UCSD-AML1 (cell line): ENCODE measurements around the gene PITPNM1.
"Not testable (repeated sequence)": the region's sequence is repeated elsewhere in the genome, so short reads cannot be mapped to it uniquely, and the experiment has no call there.

Source experiments
- DNase-seq: peaks from one replicate; lab custom pipeline; 2025; ENCODE audit not compliant: unreplicated experiment; lab: John Stamatoyannopoulos, UW

The PITPNM1 gene

DNA sequence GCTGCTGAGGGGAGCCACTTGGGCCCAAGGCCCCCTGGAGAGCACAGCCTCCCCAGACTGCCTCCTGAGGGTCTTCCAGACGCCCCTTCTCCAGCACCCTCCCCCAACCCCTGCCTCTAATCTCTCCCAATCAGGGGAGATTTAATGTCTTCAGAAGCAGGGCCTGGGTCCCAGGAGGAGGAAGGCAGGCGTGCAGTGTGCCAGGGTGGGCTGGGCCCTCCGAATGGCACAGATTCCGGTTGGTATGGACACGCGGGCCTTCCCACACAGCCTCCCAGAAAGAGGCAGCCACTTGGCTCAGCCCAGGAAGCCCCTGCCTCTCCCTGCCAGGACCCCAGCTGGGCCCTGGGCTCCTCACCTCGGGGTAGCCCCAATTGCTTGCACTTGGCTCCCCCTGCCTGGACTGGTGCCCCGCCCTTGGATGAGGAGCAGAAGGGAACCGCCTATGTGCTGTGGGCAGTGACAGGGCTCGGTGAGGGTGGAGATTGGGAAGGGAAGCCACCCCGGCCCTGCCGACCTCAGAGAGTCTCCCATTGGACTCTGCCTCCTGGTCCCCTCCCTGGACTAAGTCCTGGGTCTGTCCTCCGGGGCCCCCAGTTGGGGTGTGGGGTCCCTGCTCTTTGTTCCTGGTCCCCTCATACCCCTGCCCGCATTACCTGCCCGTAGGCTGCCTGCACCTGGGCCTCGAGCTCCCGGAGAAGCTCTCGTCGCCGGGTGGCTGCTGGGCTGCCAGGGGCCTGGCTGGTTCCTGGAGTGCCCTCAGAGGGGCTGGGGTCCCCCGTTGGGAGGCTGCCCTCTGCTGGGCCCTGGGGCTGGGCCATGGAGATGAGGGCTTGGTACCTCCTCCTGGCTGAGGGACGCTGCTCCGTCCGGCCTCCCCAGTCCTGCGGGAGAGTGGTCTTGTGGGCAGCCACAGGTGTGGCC, 18.7 kb upstream of the PITPNM1 start:
- DNase-seq, result no peak

DNA sequence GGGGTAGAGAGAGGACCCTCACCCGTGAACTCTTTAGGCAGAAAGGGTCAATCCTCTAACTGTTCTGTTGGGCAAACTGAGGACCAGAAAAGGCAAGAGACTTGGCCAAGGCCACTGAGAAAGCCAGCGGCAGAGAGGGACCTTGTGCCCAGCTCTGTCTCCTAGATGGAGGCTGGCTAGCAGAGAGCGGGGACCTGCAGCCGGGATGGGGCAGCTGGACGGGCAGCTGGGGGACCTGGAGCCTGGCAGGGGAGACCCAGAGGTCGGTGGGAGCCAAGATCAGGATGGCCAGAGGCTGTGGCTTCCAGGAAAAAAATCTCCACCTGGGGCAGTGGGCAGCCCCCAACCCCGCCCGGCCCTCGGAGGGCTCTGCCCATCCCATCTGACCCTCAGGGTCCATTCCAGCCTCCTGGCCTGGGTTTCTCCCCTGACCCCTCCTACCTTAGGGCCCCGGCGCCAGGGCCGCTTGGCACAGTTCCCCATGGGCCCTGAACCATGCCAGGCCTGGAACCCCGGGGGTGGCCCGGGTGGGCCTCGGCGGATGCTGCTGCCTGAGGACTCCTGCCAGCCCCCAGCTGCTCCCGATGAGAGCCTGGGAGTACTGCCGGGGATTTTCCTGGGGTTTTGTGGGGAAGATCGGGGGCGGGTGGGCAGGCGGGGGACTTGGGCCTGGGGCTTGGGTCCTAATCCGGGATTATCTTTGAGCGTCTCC, 17.8 kb upstream of the PITPNM1 start, which contains the start of gene CABP2:
TSS of gene CABP2 (minus strand) at position 603 of the 712 bp plus-strand sequence. CDS start at position 483, 120 bp downstream.
- no peak for DNase-seq

- no peak for DNase-seq
These were observed 17.2 kb upstream of the PITPNM1 start for GRCh38 chr11:67522338-67522737.

- DNase-seq, result no peak
These were observed 16.8 kb upstream of the PITPNM1 start for GRCh38 chr11:67521924-67522323.

DNA sequence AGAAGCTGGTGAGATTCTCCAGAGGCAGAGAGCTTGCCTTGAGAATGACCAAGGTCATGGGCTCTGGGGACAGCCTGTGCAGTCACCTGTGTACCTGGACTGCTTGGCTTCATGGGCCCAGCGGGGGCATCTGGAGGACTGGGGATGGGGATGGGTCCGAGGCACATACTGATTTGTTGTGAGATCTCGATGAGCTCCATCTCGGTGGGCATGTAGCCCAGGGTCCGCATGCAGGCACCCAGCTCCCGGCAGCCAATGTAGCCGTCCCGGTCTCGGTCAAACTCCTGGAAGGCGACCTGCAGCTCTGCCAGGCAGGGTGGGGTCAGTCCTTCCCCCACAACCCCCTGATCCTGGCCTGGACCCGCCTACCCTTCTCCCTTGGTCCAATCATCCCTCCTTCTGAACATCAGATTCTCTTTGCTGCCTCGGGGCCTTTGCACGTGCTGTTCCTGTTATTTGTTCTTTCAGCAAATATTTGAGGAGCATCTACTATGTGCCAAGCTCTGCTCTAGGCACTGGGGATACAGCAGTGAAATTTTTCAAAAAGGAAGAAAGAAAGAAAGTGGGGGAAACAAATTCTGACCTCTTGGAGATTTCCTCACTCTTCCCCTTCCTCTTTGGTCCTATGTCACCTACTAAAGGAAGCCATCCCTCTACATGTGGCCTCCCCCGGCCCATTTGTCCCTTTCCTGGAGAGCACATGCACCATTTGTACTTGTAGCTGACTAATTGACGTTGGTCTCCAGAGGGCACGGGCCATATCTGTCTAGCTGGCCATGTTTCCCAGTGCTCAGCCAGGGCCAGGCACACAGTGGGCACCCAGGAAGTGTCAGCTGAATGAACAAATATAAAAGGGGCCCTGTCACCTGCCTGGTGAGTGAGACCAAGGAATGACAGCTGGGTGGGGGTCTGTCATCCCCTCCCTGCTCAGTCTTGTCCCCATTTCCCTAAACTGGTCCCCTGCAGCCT, 16.0 kb upstream of the PITPNM1 start:
- no peak for DNase-seq

DNA sequence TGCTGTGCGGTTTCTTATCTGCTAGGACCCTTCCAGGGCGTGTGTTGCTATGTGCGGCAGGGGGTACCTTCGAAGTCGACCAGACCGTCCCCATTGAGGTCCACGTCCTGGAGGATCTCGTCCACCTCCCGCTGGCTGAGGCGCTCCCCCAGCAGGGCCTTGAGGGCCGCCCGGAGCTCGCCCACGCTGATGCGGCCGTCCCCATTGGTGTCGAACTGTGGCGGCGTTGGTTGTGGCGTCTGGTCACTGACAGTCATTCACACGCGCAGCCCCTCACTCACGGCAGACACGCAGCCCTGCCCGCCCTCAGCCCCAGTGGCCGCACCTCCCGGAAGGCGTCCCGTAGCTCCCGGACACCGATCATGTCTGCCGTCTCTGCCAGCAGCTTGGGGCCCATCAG, 14.6 kb upstream of the PITPNM1 start:
- DNase-seq, result no peak

DNA sequence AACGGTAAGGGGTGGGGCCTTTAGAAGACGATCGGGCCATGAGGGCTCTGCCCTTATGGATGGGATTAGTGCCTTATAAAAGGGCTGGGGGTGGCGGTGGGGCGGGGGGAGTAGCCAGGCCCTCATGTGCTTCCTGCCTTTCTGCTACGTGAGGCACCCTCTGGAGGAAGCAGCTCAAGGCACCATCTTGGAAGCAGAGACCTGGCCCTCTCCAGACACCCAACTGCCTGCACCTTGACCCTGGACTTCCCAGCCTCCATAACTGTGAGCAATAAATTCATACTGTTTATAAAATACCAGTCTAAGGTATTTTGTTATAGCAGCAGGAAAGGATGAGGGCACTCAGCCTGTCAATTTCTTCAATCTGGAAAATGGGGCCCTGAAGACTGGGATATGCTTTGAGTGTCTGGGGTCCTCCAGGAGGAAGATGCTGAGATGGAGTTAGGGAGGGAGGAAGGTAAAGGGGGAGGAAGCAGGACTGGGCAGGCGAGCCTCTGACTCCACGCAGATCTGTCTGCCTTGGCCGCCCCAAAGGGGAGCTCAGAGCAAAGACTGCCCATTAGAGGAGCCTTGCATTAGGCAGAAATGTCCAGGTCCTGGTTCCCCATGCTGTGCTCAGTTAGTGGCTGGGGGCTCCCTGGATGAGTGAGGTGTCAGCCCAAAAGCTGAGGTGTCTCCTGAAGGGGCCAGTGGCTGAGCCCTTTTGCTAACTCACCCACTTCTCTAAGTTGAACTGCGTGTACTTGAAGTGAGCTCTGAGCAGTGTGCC, 12.8 kb upstream of the PITPNM1 start:
- DNase-seq, result no peak

DNA sequence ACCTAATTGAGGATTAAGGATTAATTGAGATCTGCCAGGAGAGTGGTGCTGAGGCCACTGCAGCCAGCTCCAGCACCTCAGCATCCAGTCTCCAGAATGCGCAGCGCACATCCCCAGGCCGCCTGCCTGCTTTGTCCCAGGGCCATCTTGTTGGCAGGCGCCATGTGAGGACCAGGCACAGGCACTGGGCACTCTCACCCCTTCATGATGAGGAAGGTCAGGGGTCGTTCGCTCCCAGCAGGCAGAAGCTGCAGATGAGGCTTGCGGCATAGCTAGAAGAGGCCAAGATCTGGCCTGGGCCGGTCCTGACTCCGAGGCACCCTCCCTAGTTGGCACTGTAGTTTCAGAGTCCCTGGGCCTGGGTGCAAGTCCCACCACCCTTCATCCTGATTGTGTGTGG, 11.6 kb upstream of the PITPNM1 start:
- DNase-seq, result no peak

DNA sequence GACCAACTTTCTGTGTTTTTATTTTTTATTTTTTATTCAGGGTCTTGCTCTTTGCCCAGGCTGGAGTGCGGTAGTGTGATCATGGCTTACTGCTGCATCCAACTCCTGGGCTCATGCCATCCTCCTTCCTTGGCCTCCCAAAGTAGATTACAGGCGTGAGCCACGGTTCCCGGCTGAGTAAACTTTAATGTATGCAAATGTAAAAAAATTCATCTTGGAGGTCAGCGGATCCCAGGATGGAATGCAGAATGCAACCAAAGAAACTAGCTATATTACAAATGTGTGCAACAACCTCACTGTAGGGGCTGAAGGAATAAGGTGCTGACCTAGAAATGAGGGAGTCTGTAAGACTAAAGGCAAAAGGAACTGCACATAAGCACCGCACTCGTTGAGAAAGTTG, 9.0 kb upstream of the PITPNM1 start:
- DNase-seq, result no peak

DNA sequence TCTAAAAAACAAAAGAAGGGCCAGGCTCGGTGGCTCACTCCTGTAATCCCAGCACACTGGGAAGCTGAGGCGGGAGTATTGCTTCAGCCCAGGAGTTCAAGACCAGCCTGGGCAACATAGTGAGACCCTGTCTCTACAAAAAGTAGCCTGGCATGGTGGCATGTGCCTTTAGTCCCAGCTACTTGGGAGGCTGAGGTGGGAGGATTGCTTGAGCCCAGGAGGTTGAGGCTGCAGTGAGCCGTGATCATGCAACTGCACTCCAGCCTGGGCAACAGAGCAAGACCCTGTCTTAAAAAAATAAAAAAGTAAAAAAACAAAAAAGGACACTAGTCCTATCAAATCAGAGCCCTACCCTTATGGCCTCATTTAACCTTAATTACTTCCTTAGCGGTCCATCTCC, 6.4 kb upstream of the PITPNM1 start:
- not testable (repeated sequence) for DNase-seq

DNA sequence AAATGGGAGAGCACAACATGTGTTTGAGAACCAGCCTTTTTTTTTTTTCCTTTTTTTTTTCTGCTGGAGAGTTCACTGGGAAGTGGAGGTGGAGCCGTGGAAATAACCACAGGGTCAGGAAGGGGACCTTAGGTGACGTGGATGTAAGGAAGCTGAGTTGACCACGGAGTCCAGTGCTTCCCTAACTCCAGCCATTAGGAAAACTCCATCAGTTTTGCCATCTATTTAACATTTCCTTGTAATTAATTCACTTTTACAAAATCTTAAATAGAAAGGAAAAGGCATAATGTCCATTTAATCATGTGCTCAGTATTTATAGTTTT, 4.8 kb upstream of the PITPNM1 start:
- no peak for DNase-seq

DNA sequence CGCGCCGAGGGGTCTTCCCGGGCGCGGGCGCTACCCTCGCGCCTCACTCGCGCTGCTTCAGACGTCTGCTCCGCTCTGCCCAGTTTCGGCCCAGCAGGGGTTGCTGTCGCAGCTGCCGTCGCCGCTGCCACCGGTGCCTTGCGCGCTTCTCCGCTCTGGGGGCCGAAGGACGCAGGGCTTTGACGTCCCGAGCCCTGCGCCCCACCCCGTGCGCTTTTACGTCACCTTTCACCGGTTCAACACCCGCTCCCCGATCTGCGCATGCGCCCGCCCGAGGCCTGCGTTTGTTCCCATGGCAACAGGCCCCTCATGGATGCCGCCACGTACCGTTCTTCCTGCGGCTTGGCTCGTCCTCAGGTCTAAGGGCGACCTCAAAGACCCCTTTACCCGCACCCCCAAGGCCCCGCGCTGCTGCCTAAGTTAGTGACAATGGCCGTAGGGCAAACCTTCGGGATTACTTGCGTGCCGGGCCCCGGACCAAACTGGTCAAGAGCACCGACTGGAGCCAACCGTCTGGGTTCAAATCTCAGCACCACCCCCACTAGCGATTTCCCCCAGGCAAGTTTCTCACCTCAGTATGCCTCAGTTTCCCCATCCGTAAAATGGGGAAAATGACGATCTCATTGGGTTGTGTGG, 3.4 kb upstream of the PITPNM1 start:
- DNase-seq, result peak; percentile 96

- DNase-seq, result peak; percentile 99
These were observed 2.8 kb upstream of the PITPNM1 start, which contains the start of gene CDK2AP2 for GRCh38 chr11:67507864-67508485. TSS of gene CDK2AP2 (minus strand) at chr11:67508162. CDS start at chr11:67508082, 80 bp downstream.

- DNase-seq, result no peak
These were observed 2.2 kb upstream of the PITPNM1 start for GRCh38 chr11:67507242-67507863.

- no peak for DNase-seq
These were observed 1.4 kb upstream of the PITPNM1 start for GRCh38 chr11:67506426-67507051.

- peak; percentile 93 for DNase-seq
These were observed 638 bp upstream of the PITPNM1 start for GRCh38 chr11:67505605-67506396.
